ENCODE measurements around the gene TUBGCP2.
"Not testable (repeated sequence)": the region's sequence is repeated elsewhere in the genome, so short reads cannot be mapped to it uniquely, and the experiment has no call there.

Gene TUBGCP2

DNA sequence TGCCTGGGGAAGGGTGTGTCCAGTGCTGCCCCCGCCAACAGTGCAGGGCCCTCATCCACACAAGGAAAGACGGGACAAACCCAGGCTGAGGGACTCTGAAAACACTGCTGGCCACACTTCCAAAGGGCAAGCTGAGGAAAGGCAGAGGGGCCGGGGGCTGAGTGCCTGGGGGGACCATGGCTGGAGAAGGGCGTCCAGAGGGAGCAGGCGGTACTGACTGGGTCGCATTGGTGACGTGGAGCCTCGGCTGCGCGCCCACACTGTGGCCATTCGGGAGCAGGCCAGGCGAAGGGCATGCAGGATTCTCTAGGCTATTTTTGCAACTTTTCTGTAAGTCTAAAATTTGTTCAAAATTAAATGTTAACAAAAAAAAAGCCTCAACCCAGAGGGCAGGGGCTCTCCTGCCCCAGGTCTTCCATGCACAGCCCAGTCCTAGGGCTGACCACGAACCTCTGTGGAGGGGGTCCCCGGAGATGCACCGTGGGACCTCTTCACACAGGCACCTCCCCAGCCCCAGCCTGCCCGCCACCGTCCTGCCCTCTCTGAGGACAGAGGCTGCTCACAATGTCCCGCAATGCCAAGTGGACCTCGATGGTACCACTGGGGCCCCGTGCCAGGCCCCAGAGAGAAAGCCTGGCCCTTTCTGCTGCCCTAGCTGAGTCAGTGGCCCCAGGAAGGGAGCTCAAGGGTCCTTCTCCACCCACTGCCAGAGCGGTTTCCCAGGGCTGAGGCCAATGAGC lies 42.4 kb downstream of the TUBGCP2 start:
- no peak for DNase-seq (ENCODE audit: low read depth)

DNA sequence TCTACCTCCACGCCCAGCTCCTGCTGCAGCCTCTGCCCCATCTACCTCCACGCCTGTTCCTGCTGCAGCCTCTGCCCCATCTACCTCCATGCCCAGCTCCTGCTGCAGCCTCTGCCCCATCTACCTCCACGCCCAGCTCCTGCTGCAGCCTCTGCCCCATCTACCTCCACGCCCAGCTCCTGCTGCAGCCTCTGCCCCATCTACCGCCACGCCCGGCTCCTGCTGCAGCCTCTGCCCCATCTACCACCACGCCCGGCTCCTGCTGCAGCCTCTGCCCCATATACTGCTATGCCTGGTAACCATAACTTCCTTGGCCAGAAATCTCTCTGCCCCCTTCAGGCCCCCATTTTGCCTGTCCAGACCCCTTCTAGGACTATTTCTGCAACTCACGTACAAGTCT lies 43.6 kb downstream of the TUBGCP2 start:
- not testable (repeated sequence) for DNase-seq (ENCODE audit: low read depth)

DNA sequence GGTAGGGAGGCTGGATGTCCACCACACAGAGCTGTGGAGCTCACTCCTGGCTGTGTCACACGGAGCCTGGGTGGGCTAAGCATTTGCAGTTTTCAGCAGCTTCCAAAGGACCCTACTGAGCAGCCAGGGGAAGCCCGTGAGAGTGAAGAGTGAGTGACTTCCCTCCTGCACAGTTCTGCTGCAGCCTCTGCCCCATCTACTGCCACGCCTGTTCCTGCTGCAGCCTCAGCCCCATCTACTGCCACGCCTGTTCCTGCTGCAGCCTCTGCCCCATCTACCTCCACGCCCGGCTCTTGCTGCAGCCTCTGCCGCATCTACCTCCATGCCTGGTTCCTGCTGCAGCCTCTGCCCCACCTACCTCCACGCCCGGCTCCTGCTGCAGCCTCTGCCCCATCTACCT lies 44.2 kb downstream of the TUBGCP2 start:
- no peak for DNase-seq (ENCODE audit: low read depth)

GRCh38 chr10:133263674-133264073 lies 45.0 kb downstream of the TUBGCP2 start:
- no peak for DNase-seq (ENCODE audit: low read depth)

GRCh38 chr10:133262696-133263095 lies 46.0 kb downstream of the TUBGCP2 start:
- no peak for DNase-seq (ENCODE audit: low read depth)

- DNase-seq (ENCODE audit: low read depth) = no peak
Measured at GRCh38 chr10:133261726-133262325, 46.8 kb downstream of the TUBGCP2 start.

DNA sequence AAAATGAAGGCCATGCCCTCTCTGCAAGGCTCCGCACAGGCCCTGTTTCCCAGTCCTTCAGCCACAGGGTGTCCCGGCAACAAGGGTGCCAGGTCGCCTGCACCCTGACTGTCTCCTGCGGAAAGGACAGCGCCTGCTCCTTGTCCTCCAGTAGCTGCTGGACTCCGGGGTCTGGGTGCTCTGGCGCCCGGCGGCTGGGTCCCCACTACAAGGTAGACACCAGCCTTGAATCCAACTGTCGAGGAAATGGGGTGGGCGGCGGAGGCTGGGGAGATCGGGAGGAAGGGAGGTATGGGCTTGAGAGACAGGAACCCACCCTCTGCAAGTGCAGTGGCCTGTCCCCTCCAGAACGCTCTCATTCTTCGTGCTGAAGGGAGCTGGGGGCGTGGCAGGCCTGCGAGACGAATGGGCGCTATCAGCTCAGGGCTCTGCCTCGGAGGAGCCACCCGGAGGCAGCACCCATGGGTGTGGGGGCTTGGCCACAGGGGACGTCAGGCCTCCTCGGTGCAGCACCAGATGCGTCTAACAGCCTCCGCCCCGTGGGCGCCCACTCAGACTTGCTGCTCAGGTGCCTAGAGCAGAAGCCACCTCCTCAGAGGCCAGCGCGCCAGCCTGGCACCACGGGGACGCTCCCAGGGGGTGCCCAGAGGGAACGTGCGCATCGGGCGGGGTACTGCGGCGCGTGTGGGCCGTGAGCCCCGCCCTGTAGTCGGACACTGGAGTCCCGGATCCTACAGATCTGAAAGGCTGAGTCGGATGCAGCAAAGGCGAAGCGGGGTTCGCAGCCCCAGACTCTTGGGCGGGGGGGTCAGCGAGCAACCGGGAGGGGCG lies 47.6 kb downstream of the TUBGCP2 start:
- DNase-seq (ENCODE audit: low read depth) = no peak

DNA sequence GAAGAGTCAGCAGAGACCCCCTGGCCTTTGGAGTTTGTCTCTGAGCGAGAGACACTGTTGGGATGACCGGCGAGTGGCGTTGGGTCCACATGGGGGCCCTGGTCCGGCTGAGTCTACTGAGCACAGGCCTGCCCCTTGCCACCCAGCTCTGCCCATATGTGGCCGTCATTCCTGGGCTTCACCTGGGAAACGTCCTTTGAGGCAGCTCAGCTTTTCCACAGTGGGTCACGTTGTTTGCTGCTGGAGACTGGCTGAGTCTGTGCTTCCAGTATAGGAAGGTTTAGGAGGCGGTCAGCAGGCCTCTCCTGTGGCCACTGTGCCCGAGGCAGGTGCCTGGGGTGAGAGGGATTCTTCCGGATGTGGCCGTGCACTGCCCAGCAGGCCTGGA lies 49.1 kb downstream of the TUBGCP2 start:
- DNase-seq (ENCODE audit: low read depth) = no peak

- DNase-seq (ENCODE audit: low read depth) = peak; percentile 95
Measured at GRCh38 chr10:133258818-133259601, 49.7 kb downstream of the TUBGCP2 start.

DNA sequence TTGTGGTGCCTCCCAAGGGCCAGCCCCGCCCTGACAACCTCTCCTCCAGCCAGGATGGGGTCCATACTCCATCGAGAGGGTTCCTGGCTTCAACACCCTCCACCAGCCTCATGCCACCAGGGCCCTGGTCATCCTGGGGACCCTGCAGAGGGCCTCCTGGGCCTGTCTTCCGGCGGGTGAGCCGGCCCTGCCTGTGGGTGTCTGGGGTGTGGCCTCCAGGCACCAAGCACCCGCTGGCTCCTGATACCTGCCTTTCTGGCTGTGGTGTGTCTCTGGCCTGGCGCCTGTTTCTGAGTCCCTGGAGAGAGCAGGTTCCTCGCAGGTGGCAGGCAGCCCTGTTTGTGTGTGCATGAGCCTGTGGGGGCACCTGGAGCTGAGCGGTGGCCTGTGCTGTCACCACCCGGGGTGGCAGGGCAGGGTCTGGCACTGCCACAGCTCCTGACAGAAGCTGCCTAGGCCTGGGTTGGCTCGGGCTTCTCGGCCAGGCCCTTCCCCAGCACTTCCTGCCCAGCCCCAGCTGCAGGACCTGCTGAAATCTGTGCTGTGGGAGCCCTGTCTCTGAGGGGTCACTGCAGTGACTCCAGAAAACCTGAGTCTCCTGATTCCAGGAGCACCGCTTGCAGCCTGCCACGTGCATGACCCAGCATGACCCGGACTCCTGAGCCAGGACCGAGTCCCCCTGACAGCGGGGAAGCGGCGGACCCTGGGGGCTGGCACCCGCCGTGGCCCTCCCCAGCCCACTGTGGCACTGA lies 50.4 kb downstream of the TUBGCP2 start:
- DNase-seq (ENCODE audit: low read depth) = no peak

DNA sequence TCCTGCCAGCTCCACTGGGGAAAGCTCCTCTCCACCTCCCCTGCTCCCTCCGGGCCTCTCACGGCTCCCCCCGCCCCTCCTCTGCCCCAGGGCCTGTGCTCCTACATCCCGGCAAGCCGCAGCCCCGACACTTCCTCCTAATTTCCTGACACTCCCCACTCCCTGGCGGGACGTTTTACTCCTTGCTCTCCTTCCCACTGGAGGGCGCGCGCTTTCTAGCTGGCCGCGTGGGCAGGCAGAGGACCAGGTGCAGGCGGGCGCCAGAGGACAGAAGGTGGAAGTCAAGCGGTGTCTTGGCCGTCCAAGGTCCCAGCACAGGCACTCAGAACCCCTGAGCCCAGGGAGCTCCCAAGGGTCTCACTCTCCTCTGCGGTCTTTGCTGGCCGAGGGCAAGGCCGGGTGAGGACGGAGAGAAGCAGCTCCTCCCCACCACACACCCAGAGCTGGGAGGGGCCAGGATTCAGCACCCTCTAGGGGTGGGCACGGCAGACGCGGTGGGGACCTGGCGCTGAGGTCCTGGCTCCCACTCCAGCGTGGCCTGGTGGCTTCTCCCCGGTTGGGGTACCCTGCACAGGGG lies 51.1 kb downstream of the TUBGCP2 start:
- DNase-seq (ENCODE audit: low read depth) = no peak

DNA sequence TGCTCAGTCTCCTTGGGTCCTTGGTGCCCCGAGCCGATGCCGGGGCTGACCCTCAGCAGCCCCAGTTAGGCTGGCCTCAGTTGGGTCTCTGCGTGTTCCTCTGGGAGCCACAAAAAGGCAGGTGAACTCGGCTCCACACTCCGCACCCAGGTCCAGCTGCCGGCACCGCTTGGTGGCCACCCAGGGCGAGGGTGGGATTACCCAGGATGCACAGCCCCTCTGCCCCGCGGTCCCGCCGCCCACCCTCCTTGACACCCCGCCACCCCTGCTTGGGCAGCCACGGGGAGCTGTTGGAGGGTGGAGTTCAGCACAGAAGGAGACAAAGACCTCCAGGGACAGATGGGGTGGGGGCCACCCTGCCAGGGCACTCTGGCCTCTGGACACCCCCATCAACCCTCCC lies 53.3 kb downstream of the TUBGCP2 start:
- DNase-seq (ENCODE audit: low read depth) = no peak

GRCh38 chr10:133254421-133255120 lies 54.1 kb downstream of the TUBGCP2 start:
- DNase-seq (ENCODE audit: low read depth) = no peak

- no peak for DNase-seq (ENCODE audit: low read depth)
Measured at GRCh38 chr10:133253361-133253955, 55.2 kb downstream of the TUBGCP2 start.

GRCh38 chr10:133252223-133252552 lies 56.5 kb downstream of the TUBGCP2 start:
- no peak for DNase-seq (ENCODE audit: low read depth)

- no peak for DNase-seq (ENCODE audit: low read depth)
Measured at GRCh38 chr10:133251388-133252222, 57.1 kb downstream of the TUBGCP2 start.

GRCh38 chr10:133249975-133250754 lies 58.5 kb downstream of the TUBGCP2 start:
- DNase-seq (ENCODE audit: low read depth) = no peak

- no peak for DNase-seq (ENCODE audit: low read depth)
Measured at GRCh38 chr10:133249094-133249780, 59.4 kb downstream of the TUBGCP2 start.

All from GM04503 (cell line).